Astrocyte (in vitro differentiated cells and primary cell): Measurements from ENCODE around the gene IPO11. TPM values are rescaled to one million over a fixed set of nuclear protein-coding genes. Genes with fewer than 3 reads are reported as not detected.
"Not testable (repeated sequence)": the region's sequence is repeated elsewhere in the genome, so short reads cannot be mapped to it uniquely, and the experiment has no call there.

ENCODE experiments used
- DNase-seq: peaks from one replicate; pipeline ENCODE4 v3.0.0-alpha.2; 2010; ENCODE audit warnings: low read depth
- FAIRE-seq: peaks from 2 replicates; lab custom pipeline; 2011; peaks lifted over from hg19 to GRCh38; lab: Jason Lieb, UNC
- H2AFZ ChIP-seq: 2 replicates; pipeline ENCODE4 v1.6.0; 2012; ENCODE audit warnings: low read depth, low read length, inconsistent platforms
- H3K27ac ChIP-seq: 2 replicates; pipeline ENCODE4 v1.5.1; 2011; ENCODE audit warnings: low read depth, low read length, inconsistent platforms
- H3K27me3 ChIP-seq: 2 replicates; pipeline ENCODE4 v1.6.0; 2011; ENCODE audit warnings: low read length, inconsistent platforms; ENCODE audit not compliant: insufficient read depth
- H3K36me3 ChIP-seq: 2 replicates; pipeline ENCODE4 v1.5.1; 2011; ENCODE audit warnings: low read length, inconsistent platforms; ENCODE audit not compliant: insufficient read depth
- H3K4me1 ChIP-seq: 2 replicates; pipeline ENCODE4 v1.5.1; 2011; ENCODE audit warnings: low read length, inconsistent platforms; ENCODE audit not compliant: insufficient read depth
- H3K4me2 ChIP-seq: 2 replicates; pipeline ENCODE4 v1.6.0; 2012; ENCODE audit warnings: low read length, inconsistent platforms
- H3K4me3 ChIP-seq: 2 replicates; pipeline ENCODE4 v1.5.1; 2011; ENCODE audit warnings: low read depth, mild to moderate bottlenecking, low read length, inconsistent platforms; ENCODE audit not compliant: insufficient read depth
- H3K79me2 ChIP-seq: 2 replicates; pipeline ENCODE4 v1.6.0; 2012; ENCODE audit warnings: mild to moderate bottlenecking, low read length, inconsistent platforms; ENCODE audit not compliant: insufficient read depth
- H3K9ac ChIP-seq: 2 replicates; pipeline ENCODE4 v1.6.0; 2012; ENCODE audit warnings: mild to moderate bottlenecking, low read length, inconsistent platforms
- H3K9me3 ChIP-seq: 2 replicates; pipeline ENCODE4 v1.5.1; 2012; ENCODE audit warnings: low read depth, mild to moderate bottlenecking, low read length, inconsistent platforms; ENCODE audit not compliant: insufficient read depth
- H4K20me1 ChIP-seq: 2 replicates; pipeline ENCODE4 v1.6.0; 2012; ENCODE audit warnings: low read length, inconsistent platforms; ENCODE audit not compliant: insufficient read depth
- H3K27ac Mint-ChIP-seq: one replicate; pipeline ENCODE4 v1.8.0; 2021; ENCODE audit warnings: mild to moderate bottlenecking, mixed read lengths; ENCODE audit not compliant: unreplicated experiment
- H3K27me3 Mint-ChIP-seq: one replicate; pipeline ENCODE4 v1.8.0; 2021; ENCODE audit warnings: low read depth, mixed read lengths; ENCODE audit not compliant: unreplicated experiment
- H3K36me3 Mint-ChIP-seq: one replicate; pipeline ENCODE4 v1.8.0; 2021; ENCODE audit warnings: low read depth, mixed read lengths; ENCODE audit not compliant: unreplicated experiment
- H3K4me1 Mint-ChIP-seq: one replicate; pipeline ENCODE4 v1.8.0; 2021; ENCODE audit warnings: low read depth, mixed read lengths; ENCODE audit not compliant: unreplicated experiment
- H3K4me3 Mint-ChIP-seq: one replicate; pipeline ENCODE4 v1.8.0; 2021; ENCODE audit warnings: mild to moderate bottlenecking, moderate library complexity, mixed read lengths; ENCODE audit not compliant: unreplicated experiment
- H3K9me3 Mint-ChIP-seq: one replicate; pipeline ENCODE4 v1.8.0; 2021; ENCODE audit warnings: mild to moderate bottlenecking, mixed read lengths; ENCODE audit not compliant: unreplicated experiment
- EZH2 ChIP-seq: IDR thresholded peaks from 2 replicates; pipeline ENCODE4 v1.6.1; 2012; ENCODE audit warnings: mild to moderate bottlenecking, low read length, inconsistent platforms; ENCODE audit not compliant: insufficient read depth
- total RNA-seq: library from RNA; stranded (reverse); gene quantifications from 2 replicates; pipeline ENCODE4 v1.2.1, GENCODE V29; 2021
- TF ChIP-seq, protein P1 (sequence below): IDR thresholded peaks from 2 replicates; pipeline ENCODE4 v1.5.1; 2011; ENCODE audit warnings: low read depth, mild to moderate bottlenecking, inconsistent platforms, low read length, moderate library complexity; ENCODE audit not compliant: insufficient read depth

Gene IPO11
- total RNA-seq, 1 donor from 2014 or later: 31.7 TPM

GRCh38 chr5:62561896-62562295 lies 149.3 kb downstream of the IPO11 start:
- Histone ChIP-seq H3K9me3 (no peaks in the 10 kb centered on the region), H3K4me3 (no peak overlapping the region), H3K27me3 (no peaks in the 10 kb centered on the region), H4K20me1 (no peaks in the 10 kb centered on the region), H3K4me2 (no peak overlapping the region), H3K36me3 (peaks cover 6% of the 10 kb centered on the region), H2AFZ (no peak overlapping the region), H3K4me1 (no peaks in the 10 kb centered on the region), H3K9ac (no peak overlapping the region), H3K79me2 (no peaks in the 10 kb centered on the region), H3K27ac (no peak overlapping the region)
- peaks cover 4% of the 10 kb centered on the region for H3K9me3 Mint-ChIP-seq
- TF ChIP-seq, protein P1, sequence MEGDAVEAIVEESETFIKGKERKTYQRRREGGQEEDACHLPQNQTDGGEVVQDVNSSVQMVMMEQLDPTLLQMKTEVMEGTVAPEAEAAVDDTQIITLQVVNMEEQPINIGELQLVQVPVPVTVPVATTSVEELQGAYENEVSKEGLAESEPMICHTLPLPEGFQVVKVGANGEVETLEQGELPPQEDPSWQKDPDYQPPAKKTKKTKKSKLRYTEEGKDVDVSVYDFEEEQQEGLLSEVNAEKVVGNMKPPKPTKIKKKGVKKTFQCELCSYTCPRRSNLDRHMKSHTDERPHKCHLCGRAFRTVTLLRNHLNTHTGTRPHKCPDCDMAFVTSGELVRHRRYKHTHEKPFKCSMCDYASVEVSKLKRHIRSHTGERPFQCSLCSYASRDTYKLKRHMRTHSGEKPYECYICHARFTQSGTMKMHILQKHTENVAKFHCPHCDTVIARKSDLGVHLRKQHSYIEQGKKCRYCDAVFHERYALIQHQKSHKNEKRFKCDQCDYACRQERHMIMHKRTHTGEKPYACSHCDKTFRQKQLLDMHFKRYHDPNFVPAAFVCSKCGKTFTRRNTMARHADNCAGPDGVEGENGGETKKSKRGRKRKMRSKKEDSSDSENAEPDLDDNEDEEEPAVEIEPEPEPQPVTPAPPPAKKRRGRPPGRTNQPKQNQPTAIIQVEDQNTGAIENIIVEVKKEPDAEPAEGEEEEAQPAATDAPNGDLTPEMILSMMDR: no peak
- TF ChIP-seq EZH2: no peak
- no peak for DNase-seq
- H3K27ac Mint-ChIP-seq: no peak overlapping the region
- peaks cover 15% of the 10 kb centered on the region for H3K36me3 Mint-ChIP-seq
- no peaks in the 10 kb centered on the region for H3K27me3 Mint-ChIP-seq
- H3K4me1 Mint-ChIP-seq: no peaks in the 10 kb centered on the region
- no peak for FAIRE-seq
- no peak overlapping the region for H3K4me3 Mint-ChIP-seq

DNA sequence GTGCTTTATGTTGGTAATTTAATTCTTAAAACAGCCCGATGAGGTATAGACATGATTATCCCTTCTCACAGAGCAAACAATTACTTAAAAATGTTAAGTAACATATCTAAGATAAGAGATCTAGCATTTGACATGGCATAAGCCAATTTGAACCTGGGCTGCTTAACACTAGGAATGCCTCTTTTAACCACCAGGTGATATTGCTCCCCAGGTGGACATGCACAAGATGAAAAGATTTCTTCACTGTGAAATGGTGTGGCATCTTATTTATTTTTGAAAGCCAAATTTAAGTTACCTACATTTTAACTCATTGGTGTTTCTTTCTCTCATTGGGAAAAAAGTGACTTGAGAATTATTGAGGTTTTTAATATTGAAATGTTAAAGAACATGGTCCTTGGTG lies 150.3 kb downstream of the IPO11 start:
- Histone ChIP-seq H2AFZ (no peak overlapping the region), H3K4me1 (no peaks in the 10 kb centered on the region), H4K20me1 (no peaks in the 10 kb centered on the region), H3K79me2 (no peaks in the 10 kb centered on the region), H3K4me3 (no peak overlapping the region), H3K9me3 (no peaks in the 10 kb centered on the region), H3K27ac (no peak overlapping the region), H3K9ac (no peak overlapping the region), H3K27me3 (no peaks in the 10 kb centered on the region), H3K36me3 (peaks cover 6% of the 10 kb centered on the region), H3K4me2 (no peak overlapping the region)
- TF ChIP-seq, protein P1: no peak
- no peak for TF ChIP-seq EZH2
- no peaks in the 10 kb centered on the region for H3K4me1 Mint-ChIP-seq
- H3K4me3 Mint-ChIP-seq: no peak overlapping the region
- peaks cover 8% of the 10 kb centered on the region for H3K9me3 Mint-ChIP-seq
- no peaks in the 10 kb centered on the region for H3K27me3 Mint-ChIP-seq
- DNase-seq: no peak
- peaks cover 18% of the 10 kb centered on the region for H3K36me3 Mint-ChIP-seq
- no peak overlapping the region for H3K27ac Mint-ChIP-seq
- no peak for FAIRE-seq

- Histone ChIP-seq H3K36me3 (peaks cover 6% of the 10 kb centered on the region), H3K4me3 (no peak overlapping the region), H3K27me3 (no peaks in the 10 kb centered on the region), H4K20me1 (no peaks in the 10 kb centered on the region), H3K79me2 (no peaks in the 10 kb centered on the region), H3K4me1 (no peaks in the 10 kb centered on the region), H3K9ac (no peak overlapping the region), H3K9me3 (no peaks in the 10 kb centered on the region), H3K27ac (no peak overlapping the region), H2AFZ (no peak overlapping the region), H3K4me2 (no peak overlapping the region)
- Mint-ChIP-seq H3K27me3 (no peaks in the 10 kb centered on the region), H3K4me1 (peaks cover under 1% of the 10 kb centered on the region), H3K36me3 (peaks cover 23% of the 10 kb centered on the region), H3K4me3 (no peak overlapping the region), H3K9me3 (peaks cover 8% of the 10 kb centered on the region), H3K27ac (no peak overlapping the region)
- TF ChIP-seq EZH2: no peak
- TF ChIP-seq, protein P1: no peak
- DNase-seq (no peak), FAIRE-seq (no peak)
Observed at GRCh38 chr5:62564101-62564500, 151.5 kb downstream of the IPO11 start.

DNA sequence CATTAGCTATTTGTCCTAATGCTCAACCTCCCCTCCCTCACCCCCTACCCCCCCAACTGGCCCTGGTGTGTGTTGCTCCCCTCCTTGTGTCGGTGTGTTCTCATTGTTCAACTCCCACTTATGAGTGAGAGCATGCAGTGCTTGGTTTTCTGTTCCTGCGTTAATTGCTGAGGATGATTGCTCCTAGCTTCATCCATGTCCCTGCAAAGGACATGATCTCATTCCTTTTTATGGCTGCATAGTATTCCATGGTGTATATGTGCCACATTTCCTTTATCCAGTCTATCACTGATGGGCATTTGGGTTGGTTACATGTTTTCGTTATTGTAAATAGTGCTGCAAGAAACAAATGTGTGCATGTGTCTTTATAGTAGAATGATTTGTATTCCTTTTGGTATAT lies 153.2 kb downstream of the IPO11 start:
- H2AFZ ChIP-seq, H3K36me3 ChIP-seq, H3K4me2 ChIP-seq, H3K27ac Mint-ChIP-seq, H3K27me3 Mint-ChIP-seq, H3K4me3 ChIP-seq, H3K4me3 Mint-ChIP-seq, H4K20me1 ChIP-seq, H3K27me3 ChIP-seq, H3K9me3 Mint-ChIP-seq, H3K4me1 Mint-ChIP-seq, H3K9ac ChIP-seq, H3K79me2 ChIP-seq, DNase-seq, H3K27ac ChIP-seq, FAIRE-seq, H3K9me3 ChIP-seq, H3K4me1 ChIP-seq: not testable (repeated sequence)
- H3K36me3 Mint-ChIP-seq: peaks cover 23% of the 10 kb centered on the region
